Uterus (tissue), 2 donors: ENCODE results near the gene RGPD6.
"Not testable (repeated sequence)": the region's sequence is repeated elsewhere in the genome, so short reads cannot be mapped to it uniquely, and the experiment has no call there.

Experiments
- CTCF ChIP-seq, 4 experiments: fragments of 200-600 bp in 2 of 4; fragments of 450-650 bp in 2 of 4; sonication (generic) in 2 of 4; IDR thresholded peaks; one replicate each; pipeline ENCODE4 v1.5.1; 2016 to 2019; ENCODE audit warnings: antibody characterized with exemption in 4 of 4, mild to moderate bottlenecking in 2 of 4, moderate library complexity in 1 of 4
- POLR2A ChIP-seq, 2 donors: fragments of 450-650 bp; IDR thresholded peaks; one replicate each; pipeline ENCODE4 v1.6.1; 2016; ENCODE audit warnings: antibody characterized with exemption in 2 of 2, mild to moderate bottlenecking in 1 of 2, moderate library complexity in 1 of 2

- not testable (repeated sequence) for TF ChIP-seq CTCF, POLR2A (IDR thresholded peaks at IDR 0.05)
Measured at GRCh38 chr2:110473059-110473358, 104.0 kb downstream of the RGPD6 start.
